Thoracic aorta (tissue), 2 donors: ENCODE data around the gene KLHL18. TPM values are rescaled to one million over a fixed set of nuclear protein-coding genes. Genes with fewer than 3 reads are reported as not detected.
"Not testable (repeated sequence)": the region's sequence is repeated elsewhere in the genome, so short reads cannot be mapped to it uniquely, and the experiment has no call there.

Experiments used
- ATAC-seq: fragments of 150-250 bp; one replicate; pipeline ENCODE4 v1.8.0; 2017; ENCODE audit warnings: low read depth; ENCODE audit not compliant: insufficient number of reproducible peaks, low FRiP score
- DNase-seq: peaks from one replicate; pipeline ENCODE4 v3.0.0-alpha.2; 2020; ENCODE audit warnings: low spot score
- H3K27ac ChIP-seq, 2 donors: fragments of 200-600 bp; sonication (generic); 1 replicate in 1 of 2; 2 replicates in 1 of 2; pipeline ENCODE4 v1.5.1; 2016; ENCODE audit warnings: mild to moderate bottlenecking in 2 of 2, moderate library complexity in 2 of 2
- H3K27me3 ChIP-seq: fragments of 200-600 bp; sonication (generic); replicated peaks from 2 replicates; pipeline ENCODE4 v1.6.0; 2016; ENCODE audit warnings: mild to moderate bottlenecking; ENCODE audit not compliant: insufficient read depth
- H3K36me3 ChIP-seq: fragments of 200-600 bp; sonication (generic); one replicate; pipeline ENCODE4 v1.5.1; 2016
- H3K4me1 ChIP-seq, 2 donors: fragments of 200-600 bp; sonication (generic); 1 replicate in 1 of 2; 2 replicates in 1 of 2; pipeline versions ENCODE4 v1.5.1 to v1.6.0; 2016; ENCODE audit warnings: low read depth in 2 of 2, mild to moderate bottlenecking in 1 of 2; ENCODE audit not compliant: control insufficient read depth in 1 of 2
- H3K4me3 ChIP-seq: fragments of 200-600 bp; sonication (generic); 2 replicates; pipeline ENCODE4 v1.5.1; 2016; ENCODE audit warnings: mild to moderate bottlenecking
- H3K9me3 ChIP-seq: fragments of 200-600 bp; sonication (generic); 2 replicates; pipeline ENCODE4 v1.5.1; 2016
- total RNA-seq, 2 donors: library from RNA; depleted of rRNA; stranded (reverse); fragments of >200 nt; gene quantifications; one replicate each; pipeline versions ENCODE4 v1.1.0 to v1.2.3, GENCODE V29; 2016
- TF ChIP-seq, protein P1 (sequence below): fragments of 200-600 bp; sonication (generic); IDR thresholded peaks from one replicate; pipeline ENCODE4 v1.5.1; 2019; ENCODE audit warnings: antibody characterized with exemption

KLHL18 gene
- total RNA-seq, 2 donors from 2014 or later, result 18.4 to 30.9 TPM

DNA sequence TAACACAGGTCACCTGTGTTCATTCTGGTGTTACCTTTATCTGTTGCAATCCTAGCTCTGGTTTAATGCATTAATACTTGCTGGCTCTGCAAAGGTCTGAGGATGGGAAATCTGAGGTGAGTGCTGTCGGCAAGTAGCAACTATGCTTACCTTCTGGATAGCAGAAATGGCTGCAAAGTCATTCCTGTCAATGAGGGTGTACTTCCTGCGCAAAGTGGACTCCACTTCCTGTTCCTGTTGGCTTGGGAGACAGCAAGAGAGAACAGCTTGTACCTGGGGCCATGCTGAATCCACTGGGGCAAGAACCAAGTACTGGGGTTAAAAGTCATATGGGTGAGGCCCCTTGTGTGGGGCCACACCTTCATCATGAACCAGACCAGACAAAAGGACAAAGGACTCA, 37.5 kb upstream of the KLHL18 start:
- Histone ChIP-seq H3K4me3 (no peak overlapping the region), H3K27me3 (no peaks in the 10 kb centered on the region), H3K4me1 (no peaks in the 10 kb centered on the region), H3K27ac (no peak overlapping the region), H3K36me3 (no peaks in the 10 kb centered on the region), H3K9me3 (no peaks in the 10 kb centered on the region)
- ATAC-seq, result no peak
- DNase-seq, result no peak
- TF ChIP-seq, protein P1, sequence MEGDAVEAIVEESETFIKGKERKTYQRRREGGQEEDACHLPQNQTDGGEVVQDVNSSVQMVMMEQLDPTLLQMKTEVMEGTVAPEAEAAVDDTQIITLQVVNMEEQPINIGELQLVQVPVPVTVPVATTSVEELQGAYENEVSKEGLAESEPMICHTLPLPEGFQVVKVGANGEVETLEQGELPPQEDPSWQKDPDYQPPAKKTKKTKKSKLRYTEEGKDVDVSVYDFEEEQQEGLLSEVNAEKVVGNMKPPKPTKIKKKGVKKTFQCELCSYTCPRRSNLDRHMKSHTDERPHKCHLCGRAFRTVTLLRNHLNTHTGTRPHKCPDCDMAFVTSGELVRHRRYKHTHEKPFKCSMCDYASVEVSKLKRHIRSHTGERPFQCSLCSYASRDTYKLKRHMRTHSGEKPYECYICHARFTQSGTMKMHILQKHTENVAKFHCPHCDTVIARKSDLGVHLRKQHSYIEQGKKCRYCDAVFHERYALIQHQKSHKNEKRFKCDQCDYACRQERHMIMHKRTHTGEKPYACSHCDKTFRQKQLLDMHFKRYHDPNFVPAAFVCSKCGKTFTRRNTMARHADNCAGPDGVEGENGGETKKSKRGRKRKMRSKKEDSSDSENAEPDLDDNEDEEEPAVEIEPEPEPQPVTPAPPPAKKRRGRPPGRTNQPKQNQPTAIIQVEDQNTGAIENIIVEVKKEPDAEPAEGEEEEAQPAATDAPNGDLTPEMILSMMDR, result no peak

- H3K27me3 ChIP-seq, result no peaks in the 10 kb centered on the region
- H3K4me3 ChIP-seq, result no peak overlapping the region
- DNase-seq (no peak), ATAC-seq (no peak)
- TF ChIP-seq, protein P1, result no peak
- no peaks in the 10 kb centered on the region for H3K36me3 ChIP-seq
- H3K4me1 ChIP-seq, result no peaks in the 10 kb centered on the region
- no peak overlapping the region for H3K27ac ChIP-seq
- H3K9me3 ChIP-seq, result no peaks in the 10 kb centered on the region
These were observed 35.3 kb upstream of the KLHL18 start for GRCh38 chr3:47247131-47248064.

DNA sequence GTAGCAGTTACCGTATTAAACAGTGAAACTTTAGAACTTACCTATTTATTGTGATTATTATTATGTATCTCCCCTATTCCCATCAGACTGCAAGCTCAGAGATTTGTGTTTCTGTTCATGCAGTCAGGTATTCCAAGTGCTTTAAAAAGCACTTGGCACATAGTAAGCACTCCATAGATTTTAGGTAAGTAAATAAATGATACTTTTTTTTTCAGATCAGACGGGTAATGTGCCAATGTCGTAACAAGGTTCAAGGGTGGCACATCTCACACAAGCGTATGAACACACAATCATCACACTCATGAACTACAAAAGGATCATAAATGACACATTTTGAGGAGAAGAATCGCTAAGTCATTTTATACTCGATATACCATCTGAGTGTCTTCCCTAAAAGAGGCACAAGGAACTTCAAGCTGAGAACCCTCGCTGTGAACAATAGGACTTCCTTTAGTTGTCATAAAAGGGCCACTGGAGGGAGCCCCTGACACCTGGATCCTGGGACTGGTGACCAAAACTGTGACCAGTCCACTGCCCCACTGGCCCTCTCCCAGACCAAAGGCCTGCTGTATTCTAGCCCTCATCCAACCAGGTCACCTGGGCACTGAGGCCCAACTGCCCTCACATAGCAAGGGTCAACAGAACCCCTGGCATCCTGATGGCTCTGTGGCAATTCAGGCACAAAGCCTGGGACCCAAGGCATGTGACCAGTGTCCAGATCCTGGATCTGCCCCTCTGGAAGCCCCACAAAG, 32.3 kb upstream of the KLHL18 start:
- TF ChIP-seq, protein P1, result no peak
- DNase-seq (no peak), ATAC-seq (no peak)
- Histone ChIP-seq H3K36me3 (no peaks in the 10 kb centered on the region), H3K27ac (no peak overlapping the region), H3K27me3 (no peaks in the 10 kb centered on the region), H3K9me3 (no peaks in the 10 kb centered on the region), H3K4me1 (no peaks in the 10 kb centered on the region), H3K4me3 (no peak overlapping the region)

DNA sequence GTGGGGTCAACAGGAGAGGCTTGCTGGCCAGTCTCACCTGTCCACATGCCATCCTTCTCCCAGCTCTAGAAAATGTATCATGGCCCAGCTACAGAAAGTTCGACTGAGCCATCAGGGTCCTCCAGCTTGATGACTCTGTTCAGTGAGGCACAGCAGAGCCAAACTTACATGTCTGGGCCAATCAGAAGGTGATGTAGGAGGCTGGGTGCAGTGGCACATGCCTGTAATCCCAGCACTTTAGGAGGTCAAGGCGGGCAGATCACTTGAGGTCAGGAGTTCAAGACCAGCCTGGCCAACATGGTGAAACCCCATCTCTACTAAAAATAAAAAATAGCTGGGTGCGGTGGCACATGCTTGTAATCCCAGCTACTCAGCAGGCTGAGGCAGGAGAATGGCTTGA, 31.7 kb upstream of the KLHL18 start:
- H3K27ac ChIP-seq, DNase-seq: not testable (repeated sequence)

DNA sequence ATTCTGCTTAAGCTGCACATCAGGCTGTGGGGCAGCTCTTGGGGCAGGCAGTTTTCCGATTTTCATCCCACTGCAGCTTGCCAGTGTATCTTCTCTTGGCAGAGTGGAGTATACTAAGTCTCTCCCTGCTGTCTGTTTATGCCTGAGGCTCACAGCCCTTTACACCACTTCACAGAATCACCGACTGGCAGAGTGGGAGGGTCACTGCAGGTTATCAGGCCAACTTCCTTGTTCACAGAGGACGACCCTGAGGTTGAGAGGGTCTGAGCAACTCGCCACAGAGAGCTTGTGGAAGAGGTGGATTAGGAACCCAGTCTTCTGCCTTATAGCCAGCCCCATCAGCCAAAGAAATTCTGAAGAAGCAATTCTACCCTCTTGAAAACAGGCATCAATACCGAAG, 31.1 kb upstream of the KLHL18 start:
- H3K27me3 ChIP-seq, result no peaks in the 10 kb centered on the region

More for the DNA sequence above, 31.7 kb upstream of the KLHL18 start:
- H3K4me1 ChIP-seq, H3K4me3 ChIP-seq, ATAC-seq, H3K36me3 ChIP-seq, H3K27me3 ChIP-seq, H3K9me3 ChIP-seq: not testable (repeated sequence)

GRCh38 chr3:47256331-47256730, 26.4 kb upstream of the KLHL18 start:
- H3K4me1 ChIP-seq, DNase-seq, H3K36me3 ChIP-seq, ATAC-seq, H3K27me3 ChIP-seq, H3K9me3 ChIP-seq, H3K27ac ChIP-seq, H3K4me3 ChIP-seq: not testable (repeated sequence)

More for the DNA sequence above, 31.1 kb upstream of the KLHL18 start:
- Histone ChIP-seq H3K9me3 (no peaks in the 10 kb centered on the region), H3K27ac (no peak overlapping the region), H3K4me1 (no peaks in the 10 kb centered on the region), H3K4me3 (no peak overlapping the region), H3K36me3 (no peaks in the 10 kb centered on the region)
- TF ChIP-seq, protein P1, result no peak
- ATAC-seq (no peak), DNase-seq (no peak)
